Heart right ventricle (tissue), 16 donors: ENCODE measurements around the gene CCND2. TPM values are rescaled to one million over a fixed set of nuclear protein-coding genes. Genes with fewer than 3 reads are reported as not detected.

Experiments
- ATAC-seq, 8 donors: fragments of 200-7000 bp; cut with Tn5 transposase; one replicate each; pipeline ENCODE4 v1.9.1; 2020; ENCODE audit warnings: mild to moderate bottlenecking in 8 of 8, moderate library complexity in 8 of 8, moderate number of reproducible peaks in 1 of 8
- DNase-seq, 2 donors: peaks; one replicate each; pipeline ENCODE4 v3.0.0-alpha.2; 2020
- H3K27ac ChIP-seq, 10 donors: fragments of 200-600 bp; sonication (generic) in 2 of 10; one replicate each; pipeline versions ENCODE4 v1.5.0 to v1.8.0; 2020 to 2022; ENCODE audit warnings: mild to moderate bottlenecking in 3 of 10
- H3K27me3 ChIP-seq, 7 donors: fragments of 200-600 bp; one replicate each; pipeline ENCODE4 v1.8.0; 2021 to 2022; ENCODE audit warnings: mild to moderate bottlenecking in 2 of 7
- H3K36me3 ChIP-seq, 9 donors: fragments of 200-600 bp; sonication (generic) in 1 of 9; one replicate each; pipeline versions ENCODE4 v1.5.0 to v1.8.0; 2020 to 2022; ENCODE audit warnings: mild to moderate bottlenecking in 2 of 9
- H3K4me1 ChIP-seq, 9 donors: fragments of 200-600 bp; sonication (generic) in 1 of 9; one replicate each; pipeline versions ENCODE4 v1.5.0 to v1.8.0; 2020 to 2022; ENCODE audit warnings: mild to moderate bottlenecking in 4 of 9
- H3K4me3 ChIP-seq, 10 donors: fragments of 200-600 bp; sonication (generic) in 2 of 10; one replicate each; pipeline versions ENCODE4 v1.5.0 to v1.8.0; 2020 to 2022; ENCODE audit warnings: mild to moderate bottlenecking in 7 of 10, moderate library complexity in 2 of 10
- H3K9me3 ChIP-seq, 11 donors: fragments of 200-600 bp in 10 of 11; sonication (generic) in 2 of 11; one replicate each; pipeline versions ENCODE4 v1.5.0 to v1.8.0; 2013 to 2022; ENCODE audit warnings: mild to moderate bottlenecking in 2 of 11, control low read depth in 1 of 11, moderate library complexity in 1 of 11
- CTCF ChIP-seq, 9 donors: fragments of 200-600 bp; sonication (generic) in 2 of 9; IDR thresholded peaks; one replicate each; pipeline versions ENCODE4 v1.5.0 to v1.8.0; 2021 to 2022; ENCODE audit warnings: antibody characterized with exemption in 9 of 9, mild to moderate bottlenecking in 5 of 9, moderate library complexity in 1 of 9
- WGBS, 2 donors: extraction: QIAGEN DNeasy Blood & Tissue Kit; methylation state at CpG; one replicate each; pipeline ENCODE4 v1.1.7; 2013; ENCODE audit warnings: inconsistent platforms in 1 of 2; 5-methylcytosine and 5-hydroxymethylcytosine counted together
- intact Hi-C, 10 donors: fragments of 100-400 bp; cut with DNase I; formaldehyde crosslinking; loops; one replicate each; pipeline versions ENCODE4 v1.11.1 to v1.14.2; 2022
- polyA plus RNA-seq, 2 donors: library from polyadenylated mRNA; stranded (reverse); fragments of 200-250 nt; gene quantifications; one replicate each; pipeline ENCODE4 v1.2.3, GENCODE V29; 2013
- total RNA-seq, 10 donors: library from RNA; stranded (reverse); fragmentation: NEBNext Ultra II Directional in 3 of 10; extraction: Animal tissue kit (Norgen Biotek cat#: 25700) in 3 of 10; gene quantifications; one replicate each; pipeline versions ENCODE4 v1.2.1 to v1.2.4, GENCODE V29; 2021 to 2023
- donor health status: Arrhythmogenic right ventricular cardiomyopathy.
- donor health status: ischemic (EF 13 %, LVEDD 7.1; RV severe dilation, severe dysfunction).
- donor health status: healthy with polysubstance abuse.
- donor health status: DM: no; HTN: yes; CAD: no.
- donor health status: DM: no; HTN: no; CAD: no.
- donor health status: ischemic (EF 25% LVEDD 6.9; RV normal size, moderate dysfunction).
- donor health status: ischemic (EF 25% LVEDD 5.7; RV mildly dilated, moderate dysfunction).
- donor health status: healthy.
- donor health status: DM: yes; HTN: yes; CAD: no.
- donor health status: Ischemic cardiomyopathy.
- donor health status: ischemic (EF 35%, LVEDD 5.7; RV mildly dilated, moderate dysfunction).
- donor health status: nonischemic (EF 11% LVEDD 7.7; RV severe dilation, severe dysfunction).
- donor health status: DM: yes; HTN: yes; CAD: no.
- donor health status: PGD.
- donor health status: ischemic (EF 29% LVEDD 5.4; RV normal size, mild dysfunction).
- donor health status: nonischemic (EF 23%, LVEDD 6.1; RV moderate dilation, normal function).

The CCND2 gene
- total and polyA plus RNA-seq, 12 donors: 27.5 to 515 (median 286) TPM

- H3K9me3 ChIP-seq: peaks cover 0 to 18% (median 0%) of the 10 kb centered on the region in 11 donors
- no peak overlapping the region for H3K4me3 ChIP-seq
- no peaks in the 10 kb centered on the region for H3K36me3 ChIP-seq
- DNase-seq: no peak
- TF ChIP-seq CTCF (IDR thresholded peaks at IDR 0.05): no peak
- peaks cover 0 to 22% (median 5%) of the 10 kb centered on the region in 9 donors for H3K4me1 ChIP-seq
- no peaks in the 10 kb centered on the region for H3K27me3 ChIP-seq
- ATAC-seq: no peak
- H3K27ac ChIP-seq: no peak overlapping the region
- 80 to 88% methylated on average over 2 of the region's 2 CpGs for WGBS, 2 donors
- intact Hi-C loops: no loop called here
Observed at GRCh38 chr12:4256043-4256826, 17.3 kb upstream of the CCND2 start.

GRCh38 chr12:4257442-4257841 lies 16.1 kb upstream of the CCND2 start:
- Histone ChIP-seq H3K4me1 (peaks cover 0 to 11% (median 0%) of the 10 kb centered on the region in 9 donors), H3K27me3 (no peaks in the 10 kb centered on the region), H3K27ac (no peak overlapping the region), H3K4me3 (no peak overlapping the region), H3K9me3 (peaks cover 0 to 18% (median 0%) of the 10 kb centered on the region in 11 donors), H3K36me3 (no peaks in the 10 kb centered on the region)
- no peak for TF ChIP-seq CTCF (IDR thresholded peaks at IDR 0.05)
- DNase-seq (no peak), ATAC-seq (no peak)
- intact Hi-C loops: no loop called here

GRCh38 chr12:4259099-4259498 lies 14.5 kb upstream of the CCND2 start:
- intact Hi-C loops: no loop called here
- WGBS, 2 donors: 87 to 96% methylated on average over 1 of the region's 1 CpG
- ATAC-seq: no peak

GRCh38 chr12:4261655-4262054 lies 11.9 kb upstream of the CCND2 start:
- peaks cover 0 to 18% (median 0%) of the 10 kb centered on the region in 11 donors for H3K9me3 ChIP-seq
- ATAC-seq (no peak), DNase-seq (no peak)
- H3K36me3 ChIP-seq: no peaks in the 10 kb centered on the region
- no peaks in the 10 kb centered on the region for H3K4me1 ChIP-seq
- peaks cover 0 to 9% (median 0%) of the 10 kb centered on the region in 7 donors for H3K27me3 ChIP-seq
- TF ChIP-seq CTCF (IDR thresholded peaks at IDR 0.05): no peak
- intact Hi-C loops: loop anchor here in 1 of 10 donors (10.0 kb wide), 1 partner anchor 97 kb away; no protein-coding TSS in a partner anchor
- no peak overlapping the region for H3K27ac ChIP-seq
- no peak overlapping the region for H3K4me3 ChIP-seq

More at GRCh38 chr12:4259099-4259498, 14.5 kb upstream of the CCND2 start:
- Histone ChIP-seq H3K4me3 (no peak overlapping the region), H3K27me3 (no peaks in the 10 kb centered on the region), H3K27ac (no peak overlapping the region), H3K4me1 (no peaks in the 10 kb centered on the region), H3K9me3 (peaks cover 0 to 18% (median 0%) of the 10 kb centered on the region in 11 donors), H3K36me3 (no peaks in the 10 kb centered on the region)
- TF ChIP-seq CTCF (IDR thresholded peaks at IDR 0.05): no peak
- DNase-seq: no peak
